OCI-LY3 (cell line): ENCODE results near the gene CLIP2.
"Not testable (repeated sequence)": the region's sequence is repeated elsewhere in the genome, so short reads cannot be mapped to it uniquely, and the experiment has no call there.

Experiments used
- H2AFZ ChIP-seq: fragments of 200-600, 300-600 bp; shearing (Covaris generic); 2 replicates; pipeline ENCODE4 v1.6.0; 2014; ENCODE audit warnings: antibody characterized with exemption, low read depth, low read length
- H3K27ac ChIP-seq: fragments of 200-600, 300-600 bp; sonication (generic); 2 replicates; pipeline ENCODE4 v1.5.1; 2014; ENCODE audit warnings: mild to moderate bottlenecking, low read length, moderate library complexity, mixed read lengths
- H3K27me3 ChIP-seq: fragments of 200-600, 300-600 bp; sonication (generic); 2 replicates; pipeline ENCODE4 v1.6.1; 2014; ENCODE audit warnings: low read depth, low read length, mixed read lengths
- H3K36me3 ChIP-seq: fragments of 200-600, 300-600 bp; sonication (generic); replicated peaks from 2 replicates; pipeline ENCODE3; 2014; ENCODE audit warnings: low read depth, low read length, mixed read lengths
- H3K4me1 ChIP-seq: fragments of 300-600, 200-600 bp; sonication (generic); 2 replicates; pipeline ENCODE4 v1.6.1; 2014; ENCODE audit warnings: low read length, mixed read lengths
- H3K4me2 ChIP-seq: fragments of 200-600, 300-600 bp; sonication (generic); 2 replicates; pipeline ENCODE4 v1.6.1; 2014; ENCODE audit warnings: low read length, mixed read lengths
- H3K4me3 ChIP-seq: fragments of 300-600, 200-600 bp; sonication (generic); 2 replicates; pipeline ENCODE4 v1.5.1; 2014; ENCODE audit warnings: antibody characterized with exemption, mild to moderate bottlenecking, low read length, moderate library complexity
- H3K79me2 ChIP-seq: fragments of 300-600, 200-600 bp; shearing (Covaris generic); 2 replicates; pipeline ENCODE4 v1.6.1; 2014; ENCODE audit warnings: mild to moderate bottlenecking, low read length, mixed read lengths
- H3K9ac ChIP-seq: fragments of 300-600, 200-600 bp; shearing (Covaris generic); 2 replicates; pipeline ENCODE4 v1.6.0; 2014; ENCODE audit warnings: mild to moderate bottlenecking, low read length, moderate library complexity
- H3K9me3 ChIP-seq: fragments of 200-600, 300-600 bp; shearing (Covaris generic); 2 replicates; pipeline ENCODE4 v1.6.1; 2014; ENCODE audit warnings: low read length, mixed read lengths; ENCODE audit not compliant: insufficient read depth
- H4K20me1 ChIP-seq: fragments of 200-600, 300-600 bp; sonication (generic); 2 replicates; pipeline ENCODE4 v1.6.1; 2016; ENCODE audit warnings: low read length, mixed read lengths; ENCODE audit not compliant: insufficient read depth
- EZH2phosphoT487 ChIP-seq: fragments of 200-600 bp; shearing (Covaris generic); IDR thresholded peaks from 2 replicates; pipeline ENCODE4 v1.6.1; 2018; ENCODE audit warnings: antibody characterized with exemption, mixed run types, low read depth
- TF ChIP-seq, protein P1 (sequence below): fragments of 200-600, 300-600 bp; sonication (generic); IDR thresholded peaks from 2 replicates; pipeline ENCODE4 v1.5.1; 2014; ENCODE audit warnings: antibody characterized with exemption, low read length, low read depth

Gene CLIP2

DNA sequence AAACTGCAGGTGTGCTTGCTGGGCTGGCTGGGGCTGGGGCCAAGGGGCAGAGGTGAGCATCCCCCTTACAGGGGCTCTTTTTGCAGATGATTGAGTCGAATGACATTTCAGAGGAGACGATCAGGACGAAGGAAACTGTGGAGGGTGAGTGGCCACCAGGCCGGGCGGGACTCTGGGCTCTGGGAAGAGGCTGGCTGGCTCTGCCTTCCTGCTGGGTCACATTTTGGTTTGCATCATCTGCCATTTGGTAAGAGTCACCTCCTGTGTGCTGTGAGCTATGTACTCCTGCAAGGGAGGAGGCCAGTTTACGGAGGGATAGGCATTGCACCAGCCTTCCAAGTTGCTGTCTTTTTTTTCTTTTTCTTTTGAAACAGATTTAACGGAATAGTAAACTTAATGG lies 91.5 kb downstream of the CLIP2 start:
- no peaks in the 10 kb centered on the region for H3K27me3 ChIP-seq
- no peaks in the 10 kb centered on the region for H4K20me1 ChIP-seq
- no peaks in the 10 kb centered on the region for H3K79me2 ChIP-seq
- H3K9ac ChIP-seq = no peak overlapping the region
- H3K36me3 ChIP-seq = peaks cover 4% of the 10 kb centered on the region
- H3K4me1 ChIP-seq = no peaks in the 10 kb centered on the region
- H3K27ac ChIP-seq = no peak overlapping the region
- no peak overlapping the region for H2AFZ ChIP-seq
- H3K4me2 ChIP-seq = no peak overlapping the region
- no peak overlapping the region for H3K4me3 ChIP-seq
- no peaks in the 10 kb centered on the region for H3K9me3 ChIP-seq
- TF ChIP-seq EZH2phosphoT487 = no peak
- TF ChIP-seq, protein P1, sequence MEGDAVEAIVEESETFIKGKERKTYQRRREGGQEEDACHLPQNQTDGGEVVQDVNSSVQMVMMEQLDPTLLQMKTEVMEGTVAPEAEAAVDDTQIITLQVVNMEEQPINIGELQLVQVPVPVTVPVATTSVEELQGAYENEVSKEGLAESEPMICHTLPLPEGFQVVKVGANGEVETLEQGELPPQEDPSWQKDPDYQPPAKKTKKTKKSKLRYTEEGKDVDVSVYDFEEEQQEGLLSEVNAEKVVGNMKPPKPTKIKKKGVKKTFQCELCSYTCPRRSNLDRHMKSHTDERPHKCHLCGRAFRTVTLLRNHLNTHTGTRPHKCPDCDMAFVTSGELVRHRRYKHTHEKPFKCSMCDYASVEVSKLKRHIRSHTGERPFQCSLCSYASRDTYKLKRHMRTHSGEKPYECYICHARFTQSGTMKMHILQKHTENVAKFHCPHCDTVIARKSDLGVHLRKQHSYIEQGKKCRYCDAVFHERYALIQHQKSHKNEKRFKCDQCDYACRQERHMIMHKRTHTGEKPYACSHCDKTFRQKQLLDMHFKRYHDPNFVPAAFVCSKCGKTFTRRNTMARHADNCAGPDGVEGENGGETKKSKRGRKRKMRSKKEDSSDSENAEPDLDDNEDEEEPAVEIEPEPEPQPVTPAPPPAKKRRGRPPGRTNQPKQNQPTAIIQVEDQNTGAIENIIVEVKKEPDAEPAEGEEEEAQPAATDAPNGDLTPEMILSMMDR = no peak

DNA sequence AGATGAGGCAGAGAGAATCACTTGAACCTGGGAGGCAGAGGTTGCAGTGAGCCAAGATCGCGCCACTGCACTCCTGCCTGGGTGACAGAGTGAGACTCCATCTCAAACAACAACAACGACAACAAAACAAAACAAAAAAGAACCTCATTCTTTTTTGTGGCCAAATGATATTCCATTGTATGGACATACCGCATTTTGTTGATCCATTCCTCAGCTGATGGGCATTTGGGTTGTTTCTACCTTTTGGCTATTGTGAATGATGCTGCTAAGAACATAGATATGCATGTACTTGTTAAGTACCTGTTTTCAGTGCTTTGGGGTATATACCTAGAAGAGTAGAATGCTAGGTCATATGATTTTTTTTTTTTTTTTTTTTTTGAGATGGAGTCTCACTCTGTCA lies 94.9 kb downstream of the CLIP2 start:
- H3K4me1 ChIP-seq, H3K27me3 ChIP-seq, H3K9ac ChIP-seq, H3K4me2 ChIP-seq, H3K79me2 ChIP-seq, H3K36me3 ChIP-seq, H4K20me1 ChIP-seq, H3K9me3 ChIP-seq, H3K27ac ChIP-seq, H3K4me3 ChIP-seq, H2AFZ ChIP-seq: not testable (repeated sequence)

DNA sequence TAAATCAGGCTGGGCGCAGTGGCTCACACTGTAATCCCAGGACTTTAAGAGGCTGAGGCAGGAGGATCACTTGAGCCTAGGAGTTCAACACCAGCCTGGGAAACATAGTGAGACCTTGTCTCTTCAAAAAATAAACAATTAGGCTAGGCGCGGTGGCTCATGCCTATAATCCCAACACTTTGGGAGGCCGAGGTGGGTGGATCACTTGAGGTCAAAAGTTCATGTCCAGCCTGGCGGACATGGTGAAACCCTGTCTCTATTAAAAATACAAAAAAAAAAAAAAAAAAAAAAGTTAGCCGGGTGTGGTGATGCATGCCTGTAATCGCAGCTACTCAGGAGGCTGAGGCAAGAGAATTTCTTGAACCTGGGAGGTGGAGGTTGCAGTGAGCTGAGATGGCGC lies 95.6 kb downstream of the CLIP2 start:
- not testable (repeated sequence) for H3K79me2 ChIP-seq, H3K4me1 ChIP-seq, H3K27me3 ChIP-seq, H3K9ac ChIP-seq, H3K4me2 ChIP-seq, H3K36me3 ChIP-seq, H3K27ac ChIP-seq, H2AFZ ChIP-seq, H4K20me1 ChIP-seq, H3K4me3 ChIP-seq, H3K9me3 ChIP-seq

DNA sequence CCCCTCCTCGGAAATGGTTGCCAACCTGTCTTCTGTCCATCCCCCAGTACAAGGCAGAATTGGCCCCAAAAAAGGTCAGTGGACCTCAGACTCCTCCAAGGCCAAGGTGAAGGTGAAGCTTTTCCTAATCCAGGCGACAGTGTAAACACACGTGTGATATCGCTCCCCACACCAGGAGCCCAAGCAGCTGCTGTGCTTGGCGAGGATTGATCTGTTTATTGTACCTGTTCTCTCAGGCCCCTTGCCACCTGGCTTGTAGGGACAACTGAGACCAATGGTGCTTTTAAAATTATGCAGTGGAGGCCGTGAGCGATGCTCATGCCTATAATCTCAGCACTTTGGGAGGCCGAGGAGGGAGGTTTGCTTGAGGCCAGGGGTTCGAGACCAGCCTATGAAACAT lies 98.4 kb downstream of the CLIP2 start:
- no peak overlapping the region for H3K9ac ChIP-seq
- H3K36me3 ChIP-seq = peaks cover 3% of the 10 kb centered on the region
- no peaks in the 10 kb centered on the region for H3K79me2 ChIP-seq
- H4K20me1 ChIP-seq = no peaks in the 10 kb centered on the region
- TF ChIP-seq, protein P1 = no peak
- H2AFZ ChIP-seq = no peak overlapping the region
- H3K27me3 ChIP-seq = no peaks in the 10 kb centered on the region
- H3K4me3 ChIP-seq = no peak overlapping the region
- no peak overlapping the region for H3K4me2 ChIP-seq
- no peaks in the 10 kb centered on the region for H3K4me1 ChIP-seq
- no peak overlapping the region for H3K27ac ChIP-seq
- H3K9me3 ChIP-seq = no peaks in the 10 kb centered on the region

DNA sequence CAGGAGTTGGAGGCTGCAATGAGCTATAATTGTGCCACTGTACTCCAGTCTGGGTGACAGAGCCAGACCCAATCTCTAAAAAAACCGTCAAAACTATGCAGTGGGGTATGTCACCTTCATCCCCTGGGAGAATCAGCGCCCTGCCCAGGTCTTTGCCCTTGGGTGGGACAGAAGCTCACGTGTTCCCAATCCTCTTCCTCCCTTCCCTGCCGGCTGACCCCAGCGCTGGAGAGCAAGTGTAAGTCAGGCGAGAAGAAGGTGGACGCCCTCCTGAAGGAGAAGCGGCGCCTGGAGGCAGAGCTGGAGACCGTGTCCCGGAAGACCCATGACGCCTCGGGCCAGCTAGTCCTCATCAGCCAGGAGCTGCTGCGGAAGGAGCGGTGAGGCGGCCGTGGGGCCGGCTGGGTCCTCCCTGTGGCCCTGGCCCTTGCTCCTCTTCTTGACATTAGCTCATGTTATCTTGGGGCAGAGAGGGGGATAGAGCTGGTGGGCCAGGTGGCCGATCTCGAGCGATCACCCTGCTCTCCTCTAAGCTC lies 99.7 kb downstream of the CLIP2 start:
- Histone ChIP-seq H3K27me3 (no peaks in the 10 kb centered on the region), H3K9ac (no peak overlapping the region), H4K20me1 (no peaks in the 10 kb centered on the region), H3K4me1 (no peaks in the 10 kb centered on the region), H3K27ac (no peak overlapping the region), H3K4me2 (no peak overlapping the region), H3K36me3 (peaks cover 3% of the 10 kb centered on the region), H2AFZ (no peak overlapping the region), H3K9me3 (no peaks in the 10 kb centered on the region), H3K79me2 (no peaks in the 10 kb centered on the region), H3K4me3 (no peak overlapping the region)
- TF ChIP-seq, protein P1 = no peak
- TF ChIP-seq EZH2phosphoT487 = no peak
